ENCODE results near the gene NECTIN4.

NECTIN4 gene

DNA sequence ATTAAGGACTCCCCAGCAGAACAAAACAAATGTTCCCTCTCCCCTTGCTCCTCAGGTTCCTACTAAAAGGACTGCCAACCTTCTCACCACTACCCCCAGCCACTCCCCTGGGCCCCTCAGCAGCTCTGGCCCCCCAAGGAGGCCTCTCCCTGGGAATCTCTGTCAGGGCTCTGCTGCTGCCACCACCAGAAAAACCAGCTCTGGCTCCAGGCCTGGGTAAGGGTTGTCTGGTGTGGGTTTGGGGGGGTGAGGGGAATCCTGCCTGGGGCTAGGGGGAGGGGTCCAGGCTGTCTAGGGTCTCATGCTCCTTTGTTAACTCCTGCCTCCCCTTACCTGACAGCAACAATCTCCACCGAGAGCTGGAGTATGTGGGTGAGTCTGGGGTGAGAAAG, 4.8 kb downstream of the NECTIN4 start:
- DNase-seq, result no peak
- in situ Hi-C loops (cut with MboI; ENCODE audit: low pct_unique_long_range_greater_than_20kb, low sequenced_read_pairs), result no loop called here

DNA sequence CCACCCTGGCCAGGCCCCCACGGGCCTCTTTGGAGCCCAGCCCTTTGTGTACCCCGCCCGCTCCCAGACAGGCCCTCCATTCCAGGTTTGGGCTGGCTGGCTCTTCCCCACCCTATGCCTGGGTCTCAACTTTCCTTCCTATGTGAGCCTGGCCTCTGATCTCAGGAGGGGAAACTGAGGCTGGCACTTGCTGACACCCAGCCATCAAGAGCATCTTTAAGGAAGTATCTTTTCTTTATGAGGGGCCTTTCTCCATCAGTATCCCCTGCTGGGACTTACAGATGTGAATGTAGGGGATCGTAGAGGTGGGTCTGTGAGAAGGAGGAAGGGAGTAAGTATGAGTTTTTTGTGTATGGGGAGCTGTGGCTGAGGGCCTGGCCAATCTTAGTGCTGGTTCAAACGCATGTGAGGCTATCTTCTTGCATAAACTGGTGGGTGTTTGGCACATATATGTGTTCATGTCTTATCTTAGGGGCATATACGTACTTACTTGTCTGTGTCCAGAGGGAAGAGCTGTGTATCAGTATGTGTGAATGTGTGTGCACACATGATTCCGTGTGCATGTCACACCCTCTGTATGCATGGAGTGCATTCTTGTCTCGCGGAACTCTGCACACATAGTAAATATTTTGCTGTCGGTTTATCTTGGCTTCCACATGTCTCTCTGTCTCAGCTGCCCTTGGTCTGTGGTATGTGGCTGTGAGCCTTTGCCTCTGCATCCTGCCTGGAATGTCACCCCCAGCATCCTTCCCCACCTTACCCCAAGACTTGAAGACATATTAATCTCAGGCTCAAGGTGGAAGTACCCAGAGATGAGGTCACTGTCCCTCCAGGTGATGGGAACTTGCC, 5.4 kb downstream of the NECTIN4 start:
- in situ Hi-C loops (cut with MboI; ENCODE audit: low pct_unique_long_range_greater_than_20kb, low sequenced_read_pairs), result no loop called here

DNA sequence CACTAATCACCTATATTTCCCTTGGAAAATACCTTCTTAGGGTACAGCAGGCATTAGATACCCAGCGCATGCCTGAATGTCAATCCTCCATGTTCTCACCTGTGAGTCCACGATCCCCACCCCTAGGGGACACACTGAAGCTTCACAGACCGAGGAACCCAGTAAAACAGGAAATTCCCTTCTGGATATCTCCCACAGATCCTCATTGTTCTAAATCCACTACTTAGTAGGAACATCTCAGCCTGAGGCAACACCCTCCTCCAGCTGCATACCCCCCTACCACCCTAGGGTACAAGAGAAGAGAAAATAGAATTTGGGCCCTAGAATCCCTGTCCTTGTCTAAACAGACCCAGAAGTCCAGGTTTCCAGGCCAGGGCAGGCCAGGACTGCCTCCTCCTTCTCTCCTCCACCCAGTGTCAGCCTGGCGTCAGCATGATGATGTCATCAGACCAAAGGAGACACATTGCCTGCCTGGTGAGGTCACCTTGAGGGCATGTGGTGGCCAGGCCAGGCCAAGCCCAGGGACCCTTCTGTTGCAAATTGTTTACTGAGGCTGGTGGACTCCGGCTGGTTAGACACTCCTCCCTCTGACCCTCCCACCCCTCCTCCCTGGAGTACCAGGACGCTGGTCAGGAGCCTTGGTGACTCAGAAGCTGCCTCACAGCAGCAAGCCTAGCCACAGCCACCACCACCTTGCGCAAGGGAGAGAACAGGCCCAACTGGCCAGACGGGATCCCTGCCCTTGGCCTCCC, 6.2 kb downstream of the NECTIN4 start:
- in situ Hi-C loops (cut with MboI; ENCODE audit: low pct_unique_long_range_greater_than_20kb, low sequenced_read_pairs), result no loop called here
- peak; percentile 12 for DNase-seq

More for the DNA sequence above, 5.4 kb downstream of the NECTIN4 start:
- no peak for DNase-seq

DNA sequence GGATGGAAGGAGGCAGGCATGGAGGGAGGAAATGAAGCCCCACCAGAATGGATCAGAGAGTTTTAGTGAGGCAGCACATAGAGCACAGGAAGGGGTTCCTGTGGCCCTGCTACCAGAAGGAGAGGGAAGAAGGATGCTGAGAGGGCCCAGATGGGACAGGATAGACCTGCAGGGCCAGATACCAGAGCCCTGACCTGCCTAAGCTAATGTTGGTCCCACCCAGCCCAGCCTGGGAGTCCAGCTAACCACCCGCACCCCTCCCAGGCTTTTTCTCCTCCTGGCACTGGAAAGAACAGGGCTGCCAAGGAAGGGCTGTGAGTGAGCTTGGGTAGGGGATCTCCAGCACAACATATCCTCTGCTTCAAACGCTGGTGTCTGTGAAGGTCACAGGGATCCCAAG, 6.9 kb downstream of the NECTIN4 start:
- no peak for DNase-seq
- in situ Hi-C loops (cut with MboI; ENCODE audit: low pct_unique_long_range_greater_than_20kb, low sequenced_read_pairs), result no loop called here

DNA sequence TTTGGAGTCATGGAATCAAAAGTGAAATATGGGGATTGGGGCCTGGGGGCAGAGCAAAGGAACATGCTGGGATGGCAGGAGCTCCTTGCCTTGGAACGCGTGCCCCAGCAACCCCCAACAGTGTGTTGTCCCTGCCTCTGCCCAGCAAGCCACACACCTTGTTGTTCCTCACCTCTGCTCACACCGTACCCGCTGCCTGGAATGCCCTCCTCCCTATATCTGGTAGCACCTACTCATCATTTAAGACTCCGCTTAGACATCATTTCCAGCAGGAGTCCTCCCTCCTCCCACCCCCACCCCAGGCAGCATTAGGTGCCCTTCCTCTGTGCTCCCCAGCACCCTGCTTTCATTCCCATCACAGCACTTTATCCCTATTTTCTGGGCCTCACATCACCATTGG, 7.8 kb downstream of the NECTIN4 start:
- in situ Hi-C loops (cut with MboI; ENCODE audit: low pct_unique_long_range_greater_than_20kb, low sequenced_read_pairs), result no loop called here
- DNase-seq, result no peak

DNA sequence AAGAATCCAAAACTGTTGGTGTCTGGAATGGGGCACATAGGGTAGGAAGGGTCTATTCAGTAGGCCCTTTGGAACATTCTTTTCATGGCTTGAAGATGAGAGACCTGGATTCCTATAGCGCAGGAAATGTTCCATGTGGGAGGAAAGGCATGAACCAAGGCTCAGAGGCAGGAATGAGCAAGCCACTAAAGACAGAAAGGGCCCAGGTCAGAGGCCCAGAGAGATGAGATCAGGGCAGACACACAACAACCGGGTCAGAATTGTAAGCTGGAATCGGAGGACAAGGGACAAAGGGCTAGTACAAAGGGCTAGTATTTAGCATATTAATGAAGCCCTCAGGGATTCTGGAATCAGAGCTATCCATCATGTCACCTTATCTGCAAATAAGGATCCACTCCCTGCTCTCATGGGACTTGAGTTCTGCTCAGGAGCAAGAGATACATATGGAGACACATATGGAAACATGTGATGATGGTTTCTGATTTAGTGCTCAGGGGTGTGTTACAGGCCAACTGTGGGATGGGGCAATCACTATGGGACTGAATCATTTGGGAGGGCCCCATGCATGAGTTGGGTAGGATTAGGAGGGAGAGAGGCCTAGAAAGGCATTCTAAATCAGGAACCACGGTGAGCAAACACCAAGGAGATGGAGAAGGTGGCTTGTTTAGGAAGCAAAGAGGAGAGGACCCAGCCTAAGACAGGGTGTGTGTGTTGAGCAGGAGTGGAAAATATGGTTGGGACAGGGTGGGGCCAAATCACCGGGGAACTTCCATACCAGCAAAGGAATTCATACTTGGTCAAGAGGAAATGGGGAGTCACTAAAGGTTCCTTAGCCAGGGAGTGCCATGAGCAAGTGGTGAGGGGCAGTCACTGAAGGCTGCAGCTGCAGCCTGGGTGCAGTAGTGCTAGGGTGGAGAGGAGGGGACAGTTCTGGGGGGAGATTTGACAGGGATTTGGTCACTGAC, 8.6 kb downstream of the NECTIN4 start:
- DNase-seq, result no peak
- in situ Hi-C loops (cut with MboI; ENCODE audit: low pct_unique_long_range_greater_than_20kb, low sequenced_read_pairs), result no loop called here

DNA sequence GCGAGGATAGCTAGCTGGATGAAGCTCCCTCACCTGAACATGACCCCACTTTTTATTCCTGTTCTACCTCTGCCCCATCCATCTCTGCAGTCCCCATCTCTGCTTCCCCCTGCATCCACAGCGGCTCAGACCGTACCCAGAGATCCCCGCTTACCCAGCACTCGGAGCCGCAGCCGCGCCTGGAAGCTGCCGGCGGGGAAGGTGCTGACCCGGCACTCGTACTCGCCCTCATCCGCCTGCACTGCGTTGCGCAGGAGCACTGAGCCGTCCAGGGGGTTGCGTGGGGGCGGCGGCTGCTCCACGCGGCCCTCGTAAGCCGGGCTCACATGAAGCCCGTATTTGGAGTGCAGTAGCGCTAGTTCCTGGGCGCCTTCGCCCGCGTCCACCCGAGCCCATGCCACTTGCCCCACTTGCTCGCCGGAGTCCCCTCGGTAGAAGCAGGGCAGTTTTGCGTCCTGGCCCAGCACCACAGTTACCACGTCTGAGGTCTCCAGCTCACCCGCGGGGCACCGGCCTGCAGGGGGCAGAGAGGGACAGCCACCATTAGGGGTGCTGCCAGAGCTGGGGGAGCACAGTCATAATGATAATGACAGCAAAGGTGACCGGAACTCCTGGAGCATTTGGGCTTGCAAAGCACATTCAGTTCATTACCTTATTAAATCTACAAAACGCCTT, 9.8 kb downstream of the NECTIN4 start:
- in situ Hi-C loops (cut with MboI; ENCODE audit: low pct_unique_long_range_greater_than_20kb, low sequenced_read_pairs), result no loop called here
- DNase-seq, result no peak

DNA sequence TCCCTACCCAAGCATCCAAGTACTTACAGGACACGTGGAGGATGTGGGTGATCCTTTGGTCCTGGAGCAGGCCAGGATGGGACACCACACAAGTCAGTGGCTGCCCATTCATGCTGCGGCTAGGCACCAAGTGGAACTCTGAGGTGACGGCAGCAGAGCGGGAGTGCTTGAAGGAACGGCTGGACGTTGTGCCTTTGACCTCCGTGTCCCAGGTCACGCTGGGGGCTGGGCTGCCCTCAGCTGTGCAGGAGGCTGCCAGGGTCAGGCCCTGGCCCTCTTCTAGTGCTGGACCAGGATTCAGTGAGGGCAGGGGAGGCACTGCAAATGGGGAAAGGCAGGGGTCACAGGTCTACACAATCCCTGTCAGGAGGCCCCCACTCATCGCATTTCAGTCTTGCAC, 11.9 kb downstream of the NECTIN4 start:
- in situ Hi-C loops (cut with MboI; ENCODE audit: low pct_unique_long_range_greater_than_20kb, low sequenced_read_pairs), result no loop called here
- no peak for DNase-seq

DNA sequence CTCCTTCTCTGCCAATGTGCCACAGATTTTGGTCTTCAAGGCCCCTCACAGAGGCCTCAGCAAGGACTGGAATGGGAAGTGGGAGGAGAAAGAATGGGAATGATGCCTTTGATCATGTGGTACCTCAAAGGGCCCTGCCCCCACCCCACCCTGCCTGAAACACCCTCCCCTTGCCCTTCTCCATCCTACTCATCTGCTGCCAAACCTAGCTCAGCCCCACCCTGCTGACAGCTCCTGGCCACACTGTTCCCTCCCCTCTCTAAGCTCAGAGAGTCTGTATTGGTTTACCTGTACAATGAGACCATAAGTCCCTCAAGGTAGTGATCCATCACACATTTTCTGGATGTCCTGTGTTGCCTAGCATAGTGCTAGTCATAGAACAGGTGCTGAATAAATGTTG, 12.9 kb downstream of the NECTIN4 start:
- in situ Hi-C loops (cut with MboI; ENCODE audit: low pct_unique_long_range_greater_than_20kb, low sequenced_read_pairs), result no loop called here
- DNase-seq, result no peak

DNA sequence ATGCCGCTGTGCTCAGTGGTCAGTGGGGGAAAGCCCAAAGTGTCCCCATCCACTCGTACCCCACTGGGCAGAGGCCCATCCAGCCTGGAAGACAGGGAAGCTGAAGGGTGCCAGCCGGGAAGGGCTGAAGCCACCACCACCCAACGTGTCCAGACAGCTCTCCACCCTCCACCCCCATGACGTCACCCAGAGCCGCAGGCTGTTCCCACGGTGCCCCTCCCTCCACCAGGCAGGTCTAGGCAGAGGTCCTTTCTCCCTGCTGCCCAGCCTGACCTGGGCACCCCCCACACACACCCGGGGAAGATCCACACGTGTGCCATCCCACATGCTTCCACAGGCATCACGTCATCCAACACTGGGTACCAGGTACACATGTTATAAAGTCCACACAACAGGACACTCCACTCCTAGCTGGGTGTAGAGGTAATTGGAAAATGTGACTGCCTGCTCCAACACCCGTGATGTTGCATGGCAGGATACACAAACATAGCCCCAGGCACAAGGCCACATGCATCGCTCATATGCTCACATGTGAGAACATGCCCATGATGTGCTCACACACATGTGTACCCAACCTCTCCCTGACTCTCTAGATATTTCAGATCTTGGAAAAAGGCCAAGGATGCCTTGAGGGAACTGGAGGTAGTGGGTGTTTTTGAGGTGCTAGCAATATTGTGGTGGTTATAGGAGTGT, 14.5 kb downstream of the NECTIN4 start:
- in situ Hi-C loops (cut with MboI; ENCODE audit: low pct_unique_long_range_greater_than_20kb, low sequenced_read_pairs), result no loop called here
- no peak for DNase-seq

DNA sequence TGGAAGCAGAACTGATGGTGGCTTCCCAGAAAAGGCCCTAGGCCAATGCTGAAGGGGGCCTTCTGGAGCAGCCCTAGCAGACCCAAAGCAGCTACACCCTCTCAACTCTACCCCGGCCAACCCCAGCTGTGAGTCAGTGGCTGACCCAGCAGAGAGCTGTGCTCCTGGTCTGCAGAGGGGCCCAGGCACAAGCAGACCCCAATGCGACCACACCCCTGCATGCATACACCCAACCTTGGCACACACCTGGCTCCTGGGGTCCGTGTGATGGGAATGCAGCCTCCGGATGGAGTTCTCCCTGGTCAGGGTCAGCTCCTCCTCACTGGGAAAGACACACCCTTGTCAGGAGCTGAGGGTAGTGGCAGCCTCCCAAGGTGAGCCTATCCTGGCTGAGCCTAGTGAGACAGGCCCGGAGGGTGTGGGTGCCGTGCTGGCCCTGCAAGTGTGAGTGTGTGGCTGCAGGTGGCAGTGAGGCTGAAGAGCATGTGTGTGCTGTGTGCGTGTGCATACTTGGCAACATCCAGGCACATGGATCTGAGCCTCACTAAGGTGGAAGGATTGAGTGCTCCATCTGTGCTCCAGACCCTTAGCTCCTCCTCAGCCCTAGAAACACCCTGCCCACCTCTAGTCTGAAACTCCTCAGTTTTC, 15.8 kb downstream of the NECTIN4 start:
- DNase-seq, result peak; percentile 5
- in situ Hi-C loops (cut with MboI; ENCODE audit: low pct_unique_long_range_greater_than_20kb, low sequenced_read_pairs), result no loop called here

DNA sequence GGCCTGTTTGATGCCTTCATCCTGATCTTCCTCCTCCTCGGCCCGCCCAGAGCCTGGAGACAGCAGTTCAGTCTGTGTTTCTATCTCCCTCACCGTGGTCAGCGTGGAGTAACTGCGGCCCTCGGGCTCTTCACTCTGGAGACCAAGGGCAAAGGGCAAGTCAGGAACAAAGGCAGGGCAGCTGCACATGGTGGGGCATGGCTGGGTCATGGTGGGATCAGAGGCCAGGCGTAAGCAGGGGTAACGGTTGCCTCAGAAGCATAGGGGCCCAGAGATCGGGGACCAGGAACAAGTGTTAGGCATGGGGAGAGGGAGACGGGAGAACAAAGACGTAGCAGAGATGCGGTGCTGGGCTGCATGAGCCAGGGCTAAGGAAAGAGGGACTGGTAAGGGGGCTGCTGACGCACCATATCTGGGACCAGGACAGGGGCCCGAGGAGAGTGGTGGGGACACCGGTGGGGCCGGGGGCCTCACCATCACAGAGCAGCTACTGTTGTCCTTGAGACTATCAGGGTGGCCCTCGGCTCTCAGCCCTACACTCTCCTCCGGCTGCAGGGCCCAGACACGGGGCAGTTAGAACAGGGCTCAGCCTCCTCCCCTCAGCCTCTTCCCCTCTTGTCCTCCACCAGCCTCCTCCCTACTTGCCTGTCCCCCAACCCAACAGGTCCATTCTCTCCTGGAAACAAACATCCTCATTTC, 16.5 kb downstream of the NECTIN4 start:
- peak; percentile 23 for DNase-seq
- in situ Hi-C loops (cut with MboI; ENCODE audit: low pct_unique_long_range_greater_than_20kb, low sequenced_read_pairs), result no loop called here

DNA sequence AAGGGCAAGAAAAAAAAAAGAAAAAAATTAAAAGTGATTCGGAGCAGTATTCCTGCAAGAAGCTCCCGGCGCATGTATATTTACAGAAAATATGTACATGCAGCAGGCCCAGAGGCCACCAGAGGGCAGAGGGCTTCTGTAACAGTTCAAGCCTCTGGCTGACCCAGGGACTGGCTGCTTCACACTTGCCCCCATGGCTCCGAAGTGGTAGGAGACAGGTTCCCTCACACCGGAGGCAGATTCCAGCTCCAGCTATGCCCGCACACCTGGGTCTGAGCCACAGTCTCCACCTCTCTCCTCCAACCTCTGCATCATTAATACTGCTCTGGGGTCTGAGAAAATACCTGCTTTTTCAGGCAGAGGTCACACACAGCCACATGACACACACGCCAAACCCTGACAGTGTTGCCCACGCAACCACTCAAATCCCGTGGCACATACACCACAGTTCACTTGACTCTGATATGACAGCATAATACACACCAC, 17.4 kb downstream of the NECTIN4 start:
- peak; percentile 60 for DNase-seq
- in situ Hi-C loops (cut with MboI; ENCODE audit: low pct_unique_long_range_greater_than_20kb, low sequenced_read_pairs), result no loop called here

DNA sequence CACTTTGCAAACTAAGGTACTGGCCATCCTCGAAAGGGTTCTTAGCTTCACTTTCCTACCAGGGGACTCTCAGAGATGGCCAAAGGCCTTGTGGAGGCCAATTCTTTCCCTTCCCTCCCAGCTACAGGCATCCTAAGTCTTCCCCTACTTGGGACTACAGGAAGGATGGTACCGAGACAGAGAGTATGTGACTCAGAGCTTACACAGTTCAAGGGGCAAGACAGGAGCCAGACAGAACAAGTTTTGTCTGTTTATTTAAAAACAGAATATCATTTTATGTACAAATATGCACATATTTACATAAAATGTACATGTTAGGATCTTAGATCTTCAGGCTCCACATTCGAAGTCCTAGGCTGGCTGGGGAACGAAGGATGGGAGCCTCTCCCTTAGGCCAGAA, 18.6 kb downstream of the NECTIN4 start:
- in situ Hi-C loops (cut with MboI; ENCODE audit: low pct_unique_long_range_greater_than_20kb, low sequenced_read_pairs), result no loop called here
- DNase-seq, result no peak

DNA sequence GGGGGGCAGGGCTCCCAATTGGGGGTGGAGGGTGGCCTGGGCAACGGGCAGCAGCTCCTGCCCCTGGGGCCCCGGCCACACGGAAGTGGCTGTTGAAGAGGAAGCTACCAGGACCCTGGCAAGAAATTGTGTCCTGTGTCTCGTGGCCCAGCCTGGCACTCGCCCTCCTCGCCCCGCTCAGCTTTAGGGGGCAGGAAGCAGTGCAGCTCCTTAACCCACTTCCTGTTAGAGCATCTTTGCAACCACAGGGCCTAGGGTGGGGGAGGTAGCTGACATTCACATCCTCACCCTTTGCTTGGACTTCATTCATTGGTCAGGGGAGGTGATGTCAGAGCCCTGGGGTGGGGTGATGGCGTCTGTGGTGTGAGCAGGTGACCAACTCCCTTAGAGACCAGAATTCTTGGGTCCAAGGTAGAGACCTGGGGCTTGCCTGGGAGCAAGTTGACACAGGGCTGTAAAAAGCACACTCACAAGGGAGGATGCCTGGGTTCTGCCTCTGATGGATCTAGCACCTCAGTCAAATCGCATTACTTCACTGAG, 19.6 kb downstream of the NECTIN4 start, which contains the start of gene ARHGAP30:
Gene ARHGAP30, minus strand, starts transcription at position 161 of the 540 bp plus-strand sequence. CDS start 267 bp downstream, outside the sequence.
- peak; percentile 90 for DNase-seq
- in situ Hi-C loops (cut with MboI; ENCODE audit: low pct_unique_long_range_greater_than_20kb, low sequenced_read_pairs), result no loop called here

DNA sequence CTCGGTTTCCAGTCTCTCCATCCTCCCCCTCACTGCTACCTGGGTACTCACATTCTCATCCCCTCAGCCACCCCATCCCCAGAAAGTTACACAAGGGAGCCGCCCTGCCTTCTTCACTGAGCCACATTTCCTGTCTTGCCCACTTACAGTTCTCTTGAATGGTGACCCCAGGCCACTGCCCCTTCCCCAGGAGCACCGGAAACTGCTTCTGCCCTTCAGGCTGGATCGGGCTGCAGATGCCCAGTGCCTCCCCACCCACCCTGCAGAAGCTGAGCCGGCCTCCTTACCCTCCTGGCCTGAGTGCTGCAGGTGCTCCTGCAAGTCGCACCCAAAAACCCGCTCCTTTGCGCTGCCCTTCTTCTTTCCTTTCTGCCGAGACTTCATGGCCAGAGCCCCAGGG, 20.1 kb downstream of the NECTIN4 start:
- in situ Hi-C loops (cut with MboI; ENCODE audit: low pct_unique_long_range_greater_than_20kb, low sequenced_read_pairs), result no loop called here
- DNase-seq, result no peak

Measured in KBM-7 (cell line).